Activated T-cell treated with anti-CD3 and anti-CD28 coated beads for 48 hours (primary cell): ENCODE measurements around the gene SBF1.

Experiments
- DNase-seq: peaks from one replicate; pipeline ENCODE4 v3.0.0-alpha.2; 2020; ENCODE audit warnings: low read depth

SBF1 gene

GRCh38 chr22:50506611-50507420 is 32.0 kb upstream of the SBF1 start:
- no peak for DNase-seq

DNA sequence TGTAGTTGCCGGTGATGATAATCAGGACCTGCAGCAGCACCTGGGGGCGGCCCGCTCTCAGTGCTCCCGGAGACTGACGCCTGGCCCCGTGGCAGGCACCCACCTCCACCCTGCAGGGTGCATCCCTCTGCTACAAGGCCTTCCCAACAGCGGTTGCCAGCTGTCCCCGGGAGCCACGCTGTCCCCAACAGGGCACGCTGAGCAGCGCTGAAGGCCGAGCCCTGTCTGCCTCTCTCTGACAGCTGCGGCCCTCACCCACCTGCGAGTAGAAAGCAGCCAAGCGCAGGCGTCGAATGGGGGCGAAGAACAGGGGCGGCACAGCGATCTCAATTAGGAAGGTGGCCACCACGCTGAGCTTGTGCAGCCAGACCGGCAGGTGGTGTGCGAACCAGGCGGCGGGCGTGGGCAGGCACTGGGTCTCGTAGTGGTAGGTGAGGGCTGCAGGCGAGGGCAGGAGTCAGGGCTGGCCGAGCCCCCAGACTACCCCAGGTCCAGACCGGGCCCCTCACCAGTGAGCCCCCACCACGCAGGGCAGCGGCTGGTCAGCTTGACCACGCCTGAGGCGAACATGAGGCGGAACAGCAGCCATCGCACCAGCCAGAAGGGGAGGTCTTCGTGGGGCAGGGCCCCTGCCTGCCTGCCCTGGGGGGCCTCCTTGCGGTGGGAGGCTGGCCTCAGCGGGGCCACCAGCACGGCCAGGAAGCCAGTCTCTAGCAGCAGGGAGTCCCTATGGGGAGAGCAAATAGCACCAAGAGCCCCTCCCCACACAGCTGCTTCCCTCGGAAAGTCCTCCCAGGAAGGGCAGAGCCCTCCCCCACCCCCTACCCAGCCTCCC is 31.2 kb upstream of the SBF1 start:
- no peak for DNase-seq

DNA sequence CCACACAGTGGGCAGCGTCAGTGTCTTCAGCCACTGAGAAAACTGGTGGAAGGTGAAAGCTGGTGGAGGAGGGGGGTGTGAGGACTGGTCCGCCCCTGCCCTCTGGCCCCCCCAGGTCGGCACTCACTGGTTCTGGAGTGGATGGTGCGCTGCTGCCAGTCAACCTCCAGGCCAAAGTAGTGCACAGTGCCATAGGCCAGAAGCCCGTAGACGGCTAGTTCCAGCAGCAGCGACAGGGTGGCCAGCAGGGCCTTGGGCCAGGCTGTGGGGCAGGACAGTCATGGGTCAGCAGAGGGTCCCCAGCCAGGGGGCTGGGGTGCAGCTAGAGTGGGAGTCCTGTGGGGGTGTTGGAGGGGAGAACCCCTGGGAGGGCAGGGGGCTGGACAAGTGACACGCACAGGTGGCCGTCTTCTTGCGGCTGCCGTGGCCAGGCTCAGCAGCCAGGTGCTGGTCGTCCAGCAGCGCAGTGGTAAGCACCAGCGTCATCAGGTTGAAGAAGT is 30.5 kb upstream of the SBF1 start:
- DNase-seq, result no peak

- no peak for DNase-seq
Observed at GRCh38 chr22:50504369-50505211, 29.8 kb upstream of the SBF1 start.

GRCh38 chr22:50503475-50504145 is 28.8 kb upstream of the SBF1 start:
- no peak for DNase-seq

GRCh38 chr22:50502628-50503474 is 28.0 kb upstream of the SBF1 start:
- DNase-seq, result no peak

- DNase-seq, result no peak
Observed at GRCh38 chr22:50502096-50502495, 27.3 kb upstream of the SBF1 start.

GRCh38 chr22:50500452-50500851 is 25.6 kb upstream of the SBF1 start:
- no peak for DNase-seq

DNA sequence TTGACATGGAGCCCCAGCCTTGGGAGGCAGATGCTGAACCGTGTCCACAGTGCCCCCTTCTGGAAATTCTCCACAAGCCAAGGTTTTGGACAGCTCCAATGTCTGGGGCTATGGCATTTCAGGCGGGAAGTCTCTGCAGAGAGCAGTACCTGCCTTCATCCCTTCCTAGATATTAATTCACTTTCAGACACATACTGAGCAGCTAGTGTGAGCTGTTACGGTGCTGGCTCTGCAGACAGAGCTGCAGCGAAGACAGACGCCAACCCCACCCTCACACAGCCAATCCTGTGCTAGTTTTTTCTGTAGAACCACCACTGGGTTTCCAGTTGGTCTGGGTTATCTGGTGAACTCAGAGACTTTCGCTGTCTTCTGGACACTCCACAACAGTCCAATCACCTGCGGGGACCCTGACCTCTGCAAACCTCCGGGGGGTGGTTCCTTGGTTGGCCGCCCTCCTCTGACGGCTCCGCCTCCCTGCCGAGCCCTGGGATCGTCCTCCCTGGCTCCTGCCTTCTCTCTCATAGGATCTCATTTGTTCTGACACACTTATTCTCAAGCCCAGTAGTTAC is 23.6 kb upstream of the SBF1 start:
- DNase-seq, result peak; percentile 50

DNA sequence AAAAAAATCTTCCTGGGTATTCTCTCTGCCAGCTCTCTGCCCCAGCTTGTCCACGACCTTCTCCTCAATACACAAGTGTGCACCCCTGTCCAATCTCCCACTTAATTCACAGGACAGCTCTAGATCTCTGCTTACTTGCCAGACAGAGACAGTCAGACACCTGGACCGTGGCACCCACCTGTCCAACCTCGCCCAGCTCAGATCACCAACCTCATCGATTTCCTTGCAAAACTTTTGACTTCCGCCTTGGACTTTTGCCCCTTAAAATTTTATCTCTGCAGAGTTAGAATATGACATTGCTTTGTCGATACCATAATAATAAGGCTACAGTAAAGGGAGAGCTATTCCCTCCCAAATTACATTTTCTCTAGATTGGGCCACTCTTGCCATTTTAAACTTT is 22.3 kb upstream of the SBF1 start:
- no peak for DNase-seq

GRCh38 chr22:50490531-50491308 is 15.9 kb upstream of the SBF1 start:
- no peak for DNase-seq

DNA sequence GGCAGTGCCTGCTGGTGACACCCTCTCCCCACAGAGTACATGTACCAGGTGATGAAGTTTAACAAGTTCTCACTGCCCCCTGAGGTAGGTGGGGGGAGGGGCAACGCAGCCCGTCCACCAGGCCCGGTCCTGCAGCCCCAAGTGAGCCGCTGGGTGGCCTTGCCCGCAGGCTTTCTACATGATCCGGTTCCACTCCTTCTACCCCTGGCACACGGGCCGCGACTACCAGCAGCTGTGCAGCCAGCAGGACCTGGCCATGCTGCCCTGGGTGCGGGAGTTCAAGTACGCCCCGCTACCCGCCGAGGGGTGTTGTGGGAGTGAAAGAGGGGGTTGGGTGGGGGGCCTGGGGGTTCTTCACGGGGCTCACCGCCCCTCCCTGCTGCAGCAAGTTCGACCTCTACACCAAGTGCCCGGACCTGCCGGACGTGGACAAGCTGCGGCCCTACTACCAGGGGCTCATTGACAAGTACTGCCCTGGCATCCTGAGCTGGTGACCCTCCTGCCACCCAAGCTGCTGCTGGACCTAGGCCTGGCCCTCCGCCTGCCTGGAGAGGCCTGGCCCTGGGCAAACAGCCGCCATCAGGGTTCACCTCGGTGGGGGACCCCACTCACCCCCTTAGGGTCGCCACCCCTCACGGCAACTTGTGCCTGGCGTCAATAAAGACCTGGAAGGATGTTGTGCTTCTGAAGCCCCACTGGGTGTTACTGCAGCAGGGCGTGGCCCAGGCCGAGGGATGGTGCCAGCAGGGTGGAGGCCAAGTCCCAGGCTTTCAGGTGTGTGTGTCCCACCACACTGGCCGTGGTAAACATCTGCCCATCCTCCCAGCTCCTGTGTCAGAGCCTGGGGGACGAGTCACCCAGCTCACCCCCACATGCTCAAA is 14.8 kb upstream of the SBF1 start:
- DNase-seq, result no peak

- no peak for DNase-seq
Observed at GRCh38 chr22:50488886-50489285, 14.1 kb upstream of the SBF1 start.

DNA sequence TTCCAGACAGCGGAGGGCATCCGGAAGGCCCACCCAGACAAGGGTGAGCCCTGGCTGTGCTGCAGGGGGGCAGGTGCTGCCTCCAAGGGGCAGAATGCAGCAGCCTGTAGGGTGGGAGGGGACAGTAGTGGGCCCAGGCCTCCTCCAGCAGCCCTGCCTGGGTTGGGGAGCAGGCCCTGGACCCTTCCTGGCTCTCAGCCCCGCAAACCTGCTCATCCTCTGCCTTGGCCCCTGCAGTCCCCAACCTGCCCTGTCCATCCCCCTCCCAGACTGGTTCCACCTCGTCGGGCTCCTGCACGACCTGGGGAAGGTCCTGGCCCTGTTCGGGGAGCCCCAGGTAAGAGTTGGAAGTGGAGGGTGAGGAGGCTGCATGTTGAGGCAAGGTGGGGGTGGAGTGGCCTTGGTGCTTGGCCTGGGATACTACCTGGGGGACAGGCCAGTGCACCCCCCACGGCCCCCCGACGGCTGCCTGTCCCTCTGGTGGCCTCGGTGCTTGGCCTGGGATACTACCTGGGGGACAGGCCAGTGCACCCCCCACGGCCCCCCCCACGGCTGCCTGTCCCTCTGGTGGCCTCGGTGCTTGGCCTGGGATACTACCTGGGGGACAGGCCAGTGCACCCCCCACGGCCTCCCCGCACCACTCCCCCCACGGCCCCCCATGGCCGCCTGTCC is 13.3 kb upstream of the SBF1 start:
- DNase-seq, result no peak

DNA sequence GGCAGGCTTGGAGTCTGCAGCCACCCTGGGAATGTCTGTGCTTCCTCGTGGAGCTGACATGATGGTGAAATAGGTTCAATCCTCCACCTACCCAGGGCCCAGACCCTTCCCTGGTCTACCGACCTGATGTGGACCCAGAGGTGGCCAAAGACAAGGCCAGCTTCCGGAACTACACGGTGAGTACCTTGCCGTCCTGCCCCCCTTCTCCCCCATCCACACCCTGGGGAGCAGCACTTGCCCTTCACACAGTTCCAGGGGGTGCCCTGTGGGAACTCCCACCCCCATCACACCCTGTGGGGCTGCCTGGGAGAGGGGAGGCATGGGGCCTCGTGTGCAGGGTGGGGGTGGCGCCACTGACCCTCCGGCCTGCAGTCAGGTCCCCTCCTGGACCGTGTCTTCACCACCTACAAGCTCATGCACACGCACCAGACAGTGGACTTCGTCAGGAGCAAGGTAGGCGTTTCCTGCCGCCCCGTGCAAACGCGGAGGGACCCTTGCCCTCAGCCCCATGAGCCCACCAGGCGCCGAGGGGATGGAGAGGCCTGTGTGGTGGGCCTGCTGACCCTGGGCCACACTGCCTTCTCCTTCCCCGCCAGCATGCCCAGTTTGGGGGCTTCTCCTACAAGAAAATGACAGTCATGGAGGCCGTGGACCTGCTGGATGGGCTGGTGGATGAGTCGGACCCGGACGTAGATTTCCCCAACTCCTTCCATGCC is 12.6 kb upstream of the SBF1 start:
- no peak for DNase-seq

- no peak for DNase-seq
Observed at GRCh38 chr22:50486561-50487289, 11.9 kb upstream of the SBF1 start, which contains the start of gene MIOX. Gene MIOX (plus strand): TSS chr22:50486859. CDS start chr22:50486898, 39 bp downstream.
